Uterus (tissue), 4 donors: ENCODE measurements around the gene ACTA2. TPM values are rescaled to one million over a fixed set of nuclear protein-coding genes. Genes with fewer than 3 reads are reported as not detected.

Source experiments
- DNase-seq, 2 donors: peaks; one replicate each; pipeline ENCODE4 v3.0.0-alpha.2; 2019 to 2020
- H3K27ac ChIP-seq, 2 donors: fragments of 200-600 bp; sonication (generic); 1 replicate in 1 of 2; 2 replicates in 1 of 2; pipeline ENCODE4 v1.5.1; 2016 to 2018
- H3K27me3 ChIP-seq, 2 donors: fragments of 200-600 bp; sonication (generic); one replicate each; pipeline ENCODE4 v1.5.1; 2018 to 2019; ENCODE audit warnings: control low read depth in 1 of 2
- H3K36me3 ChIP-seq, 2 donors: fragments of 200-600 bp; sonication (generic); one replicate each; pipeline ENCODE4 v1.5.1; 2019; ENCODE audit warnings: control low read depth in 1 of 2
- H3K4me1 ChIP-seq, 2 donors: fragments of 200-600 bp; sonication (generic); one replicate each; pipeline ENCODE4 v1.5.1; 2018 to 2019; ENCODE audit warnings: control low read depth in 1 of 2
- H3K4me3 ChIP-seq, 2 donors: fragments of 200-600 bp; sonication (generic); 1 replicate in 1 of 2; 2 replicates in 1 of 2; pipeline ENCODE4 v1.5.1; 2018 to 2019; ENCODE audit warnings: mild to moderate bottlenecking in 1 of 2
- H3K9me3 ChIP-seq, 2 donors: fragments of 200-600 bp; sonication (generic); one replicate each; pipeline ENCODE4 v1.5.1; 2019; ENCODE audit warnings: control low read depth in 1 of 2
- CTCF ChIP-seq, 4 experiments: fragments of 200-600 bp in 2 of 4; fragments of 450-650 bp in 2 of 4; sonication (generic) in 2 of 4; IDR thresholded peaks; one replicate each; pipeline ENCODE4 v1.5.1; 2016 to 2019; ENCODE audit warnings: antibody characterized with exemption in 4 of 4, mild to moderate bottlenecking in 2 of 4, moderate library complexity in 1 of 4
- POLR2A ChIP-seq, 2 donors: fragments of 450-650 bp; IDR thresholded peaks; one replicate each; pipeline ENCODE4 v1.6.1; 2016; ENCODE audit warnings: antibody characterized with exemption in 2 of 2, mild to moderate bottlenecking in 1 of 2, moderate library complexity in 1 of 2
- intact Hi-C: fragments of 100-400 bp; cut with DNase I; formaldehyde crosslinking; loops from one replicate; pipeline ENCODE4 v1.15.1; 2023; ENCODE audit warnings: low total_unique reads
- total RNA-seq, 4 donors: library from RNA; depleted of rRNA in 3 of 4; stranded (reverse); fragments of >200 nt in 3 of 4; gene quantifications; one replicate each; pipeline versions ENCODE4 v1.1.0 to v1.2.4, GENCODE V29; 2014 to 2023
- donor health status: DM: yes; HTN: yes; CAD: no.

Gene ACTA2
- total RNA-seq, 4 donors from 2014 or later, result 2,685 to 5,347 (median 3,837) TPM

DNA sequence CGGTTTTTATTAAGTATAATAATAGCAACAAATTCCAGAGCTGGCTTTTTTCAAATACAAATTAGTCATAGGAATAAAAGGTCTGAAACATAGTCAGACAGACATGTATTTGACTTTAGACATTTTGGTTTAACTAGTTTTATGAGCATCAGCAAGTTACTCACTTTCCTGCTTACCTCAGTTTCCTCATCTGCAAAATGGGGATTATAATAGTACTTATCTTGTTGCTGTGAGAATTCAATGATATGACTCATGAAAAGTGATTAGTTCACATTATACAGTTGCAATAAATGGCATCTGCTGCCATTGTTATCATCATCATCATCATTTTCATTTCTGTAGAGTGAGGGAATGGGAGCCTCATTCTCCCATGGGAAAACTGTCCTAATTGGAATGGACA is 33.5 kb downstream of the ACTA2 start:
- H3K27me3 ChIP-seq, result no peaks in the 10 kb centered on the region
- no peaks in the 10 kb centered on the region for H3K36me3 ChIP-seq
- intact Hi-C loops, result no loop called here
- H3K4me1 ChIP-seq, result no peaks in the 10 kb centered on the region
- no peak for TF ChIP-seq POLR2A (IDR thresholded peaks at IDR 0.05)
- no peak for TF ChIP-seq CTCF (IDR thresholded peaks at IDR 0.05)
- no peaks in the 10 kb centered on the region for H3K9me3 ChIP-seq
- H3K27ac ChIP-seq, result no peak overlapping the region
- H3K4me3 ChIP-seq, result no peak overlapping the region
- no peak for DNase-seq

- TF ChIP-seq POLR2A (IDR thresholded peaks at IDR 0.05) (no peak), CTCF (IDR thresholded peaks at IDR 0.05) (no peak)
- Histone ChIP-seq H3K36me3 (no peaks in the 10 kb centered on the region), H3K27ac (no peak overlapping the region), H3K27me3 (no peaks in the 10 kb centered on the region), H3K9me3 (no peaks in the 10 kb centered on the region), H3K4me3 (no peak overlapping the region), H3K4me1 (no peaks in the 10 kb centered on the region)
- intact Hi-C loops, result no loop called here
- no peak for DNase-seq
These were observed 34.2 kb downstream of the ACTA2 start for GRCh38 chr10:88918191-88918905.

GRCh38 chr10:88916986-88917385 is 35.6 kb downstream of the ACTA2 start:
- H3K27ac ChIP-seq, result no peak overlapping the region
- H3K27me3 ChIP-seq, result no peaks in the 10 kb centered on the region
- intact Hi-C loops, result no loop called here
- no peaks in the 10 kb centered on the region for H3K36me3 ChIP-seq
- no peaks in the 10 kb centered on the region for H3K4me1 ChIP-seq
- DNase-seq, result no peak
- no peak overlapping the region for H3K4me3 ChIP-seq
- H3K9me3 ChIP-seq, result no peaks in the 10 kb centered on the region
- TF ChIP-seq POLR2A (IDR thresholded peaks at IDR 0.05), result no peak
- no peak for TF ChIP-seq CTCF (IDR thresholded peaks at IDR 0.05)

- intact Hi-C loops, result no loop called here
- no peaks in the 10 kb centered on the region for H3K4me1 ChIP-seq
- no peak overlapping the region for H3K27ac ChIP-seq
- no peak for DNase-seq
- TF ChIP-seq CTCF (IDR thresholded peaks at IDR 0.05), result no peak
- TF ChIP-seq POLR2A (IDR thresholded peaks at IDR 0.05), result no peak
- no peaks in the 10 kb centered on the region for H3K27me3 ChIP-seq
- H3K4me3 ChIP-seq, result no peak overlapping the region
- H3K36me3 ChIP-seq, result no peaks in the 10 kb centered on the region
- H3K9me3 ChIP-seq, result no peaks in the 10 kb centered on the region
These were observed 36.3 kb downstream of the ACTA2 start for GRCh38 chr10:88916231-88916630.

GRCh38 chr10:88915781-88916180 is 36.8 kb downstream of the ACTA2 start:
- no peak overlapping the region for H3K4me3 ChIP-seq
- TF ChIP-seq POLR2A (IDR thresholded peaks at IDR 0.05) (no peak), CTCF (IDR thresholded peaks at IDR 0.05) (no peak)
- no peaks in the 10 kb centered on the region for H3K4me1 ChIP-seq
- no peak overlapping the region for H3K27ac ChIP-seq
- H3K9me3 ChIP-seq, result no peaks in the 10 kb centered on the region
- no peaks in the 10 kb centered on the region for H3K27me3 ChIP-seq
- DNase-seq, result no peak
- no peaks in the 10 kb centered on the region for H3K36me3 ChIP-seq
- intact Hi-C loops, result no loop called here
